ENCODE results near the gene CHTF18. TPM values are rescaled to one million over a fixed set of nuclear protein-coding genes. Genes with fewer than 3 reads are reported as not detected.
"Not testable (repeated sequence)": the region's sequence is repeated elsewhere in the genome, so short reads cannot be mapped to it uniquely, and the experiment has no call there.

Gene CHTF18
- total and polyA plus RNA-seq, 10 donors, result 8.9 to 55.0 (median 26.0) TPM

GRCh38 chr16:740764-741505, 47.5 kb upstream of the CHTF18 start, which contains the start of gene CIAO3:
TSS of gene CIAO3 (minus strand) at chr16:740997. CDS start at chr16:740985, 12 bp downstream.
- intact Hi-C loops (cut with DNase I; ENCODE audit: low total_unique reads), result no loop called here
- TF ChIP-seq POLR2A (IDR thresholded peaks at IDR 0.05) (peak in 1 of 3 donors; percentile 60), POLR2AphosphoS5 (IDR thresholded peaks at IDR 0.05) (peak; percentile 99 to 100 (median 100)), CTCF (IDR thresholded peaks at IDR 0.05 in 8 of 11, conservative IDR thresholded peaks at IDR 0.05 in 3 of 11) (peak; percentile 92 to 99 (median 98))
- H3K36me3 ChIP-seq, result peaks cover 0 to 37% (median 22%) of the 10 kb centered on the region in 6 donors
- DNase-seq, result peak; percentile 97
- peak within 1 kb of the TSS; percentile 81 to 97 (median 91) for H3K4me3 ChIP-seq
- H3K27ac ChIP-seq, result peak within 1 kb of the TSS in 7 of 8 donors; percentile 67 to 89 (median 78)
- peaks cover 0 to 24% (median 0%) of the 10 kb centered on the region in 7 donors for H3K27me3 ChIP-seq (replicated peaks in 1 of 7)
- H3K9me3 ChIP-seq, result no peaks in the 10 kb centered on the region
- peaks cover 14 to 50% (median 24%) of the 10 kb centered on the region in 6 donors for H3K4me1 ChIP-seq
- WGBS, 5 donors, result 0 to 1% (median 1%) methylated on average over 8 to 79 of the region's 79 CpGs

- Histone ChIP-seq H3K27me3 (replicated peaks in 1 of 7) (peaks cover 0 to 24% (median 0%) of the 10 kb centered on the region in 7 donors), H3K4me3 (no peak overlapping the region), H3K27ac (no peak overlapping the region), H3K9me3 (no peaks in the 10 kb centered on the region), H3K4me1 (peaks cover 14 to 43% (median 24%) of the 10 kb centered on the region in 6 donors), H3K36me3 (peaks cover 0 to 25% (median 10%) of the 10 kb centered on the region in 6 donors)
- intact Hi-C loops (cut with DNase I; ENCODE audit: low total_unique reads), result no loop called here
- DNase-seq, result peak; percentile 71
- 90 to 99% (median 91%) methylated on average over 9 to 15 of the region's 15 CpGs for WGBS, 5 donors
- TF ChIP-seq CTCF (IDR thresholded peaks at IDR 0.05 in 8 of 11, conservative IDR thresholded peaks at IDR 0.05 in 3 of 11) (no peak), POLR2A (IDR thresholded peaks at IDR 0.05) (no peak), POLR2AphosphoS5 (IDR thresholded peaks at IDR 0.05) (no peak)
These were observed 46.3 kb upstream of the CHTF18 start for GRCh38 chr16:741986-742629.

- WGBS, 5 donors, result 84 to 91% (median 89%) methylated on average over 14 of the region's 14 CpGs
- H3K4me3 ChIP-seq; H3K27ac ChIP-seq; intact Hi-C loops (cut with DNase I; ENCODE audit: low total_unique reads); H3K9me3 ChIP-seq; DNase-seq: not testable (repeated sequence)
- peaks cover 14 to 36% (median 23%) of the 10 kb centered on the region in 6 donors for H3K4me1 ChIP-seq
- H3K27me3 ChIP-seq (replicated peaks in 1 of 7), result peaks cover 0 to 24% (median 0%) of the 10 kb centered on the region in 7 donors
- peaks cover 0 to 18% (median 2%) of the 10 kb centered on the region in 6 donors for H3K36me3 ChIP-seq
These were observed 45.5 kb upstream of the CHTF18 start for GRCh38 chr16:742894-743293.

GRCh38 chr16:743794-744500, 44.5 kb upstream of the CHTF18 start:
- peak; percentile 75 for DNase-seq
- peaks cover 0 to 7% (median 0%) of the 10 kb centered on the region in 6 donors for H3K36me3 ChIP-seq
- H3K4me1 ChIP-seq, result peaks cover 14 to 26% (median 22%) of the 10 kb centered on the region in 6 donors
- TF ChIP-seq POLR2AphosphoS5 (IDR thresholded peaks at IDR 0.05), result no peak
- TF ChIP-seq CTCF (IDR thresholded peaks at IDR 0.05 in 8 of 11, conservative IDR thresholded peaks at IDR 0.05 in 3 of 11), result no peak
- TF ChIP-seq POLR2A (IDR thresholded peaks at IDR 0.05), result no peak
- no peak overlapping the region for H3K27ac ChIP-seq
- no peaks in the 10 kb centered on the region for H3K9me3 ChIP-seq
- intact Hi-C loops (cut with DNase I; ENCODE audit: low total_unique reads), result no loop called here
- 79 to 89% (median 85%) methylated on average over 17 to 21 of the region's 21 CpGs for WGBS, 5 donors
- no peak overlapping the region for H3K4me3 ChIP-seq
- peaks cover 0 to 24% (median 0%) of the 10 kb centered on the region in 7 donors for H3K27me3 ChIP-seq (replicated peaks in 1 of 7)
